Activated CD4-positive, alpha-beta T cell treated with anti-CD3 and anti-CD28 coated beads, Interleukin-2, amount 10 ng/mL, durations not matched to agents 24 days and 14 days (primary cell): Measurements from ENCODE around the gene SHF. TPM values are rescaled to one million over a fixed set of nuclear protein-coding genes. Genes with fewer than 3 reads are reported as not detected.

Experiments used
- DNase-seq: peaks from one replicate; pipeline ENCODE4 v3.0.0; 2022
- H3K27ac Mint-ChIP-seq: one replicate; pipeline ENCODE4 v1.8.0; 2022; ENCODE audit warnings: mild to moderate bottlenecking, mixed read lengths
- H3K27me3 Mint-ChIP-seq: one replicate; pipeline ENCODE4 v1.8.0; 2022; ENCODE audit warnings: mixed read lengths
- H3K36me3 Mint-ChIP-seq: one replicate; pipeline ENCODE4 v1.8.0; 2022; ENCODE audit warnings: low read depth, mild to moderate bottlenecking, mixed read lengths
- H3K4me1 Mint-ChIP-seq: one replicate; pipeline ENCODE4 v1.8.0; 2021; ENCODE audit warnings: mixed read lengths
- H3K4me3 Mint-ChIP-seq: one replicate; pipeline ENCODE4 v1.8.0; 2022; ENCODE audit warnings: mild to moderate bottlenecking, moderate library complexity, mixed read lengths
- H3K9me3 Mint-ChIP-seq: one replicate; pipeline ENCODE4 v1.8.0; 2021; ENCODE audit warnings: mixed read lengths
- intact Hi-C: fragments of 100-400 bp; cut with micrococcal nuclease; formaldehyde crosslinking; loops from one replicate; pipeline ENCODE4 v1.15.1; 2023
- total RNA-seq: library from RNA; stranded (reverse); gene quantifications from 2 replicates; pipeline ENCODE4 v1.2.3, GENCODE V29; 2022

The SHF gene
- total RNA-seq, 1 donor from 2014 or later: 14.4 TPM

DNA sequence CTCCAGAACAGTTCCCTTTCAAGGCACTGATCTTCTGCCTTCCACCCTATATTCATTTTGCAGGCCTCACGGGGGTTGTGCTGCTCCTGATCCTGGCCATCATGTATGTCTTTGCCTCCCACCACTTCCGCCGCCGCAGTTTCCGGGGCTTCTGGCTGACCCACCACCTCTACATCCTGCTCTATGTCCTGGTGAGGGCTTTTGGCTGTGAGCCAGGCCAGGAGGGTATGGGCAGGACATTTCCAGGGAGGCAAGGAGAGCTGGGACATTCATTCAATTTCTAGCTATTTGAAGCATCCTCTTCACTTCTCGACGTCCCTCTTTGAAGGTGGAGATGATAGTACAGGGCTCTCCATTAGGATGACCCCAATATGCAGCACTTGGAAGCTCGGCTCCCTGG is 32.0 kb downstream of the SHF start:
- no peak for DNase-seq
- H3K4me1 Mint-ChIP-seq: peaks cover 15% of the 10 kb centered on the region
- peaks cover 4% of the 10 kb centered on the region for H3K36me3 Mint-ChIP-seq
- no peak overlapping the region for H3K27ac Mint-ChIP-seq
- H3K4me3 Mint-ChIP-seq: no peak overlapping the region
- no peaks in the 10 kb centered on the region for H3K27me3 Mint-ChIP-seq
- intact Hi-C loops: no loop called here
- H3K9me3 Mint-ChIP-seq: no peaks in the 10 kb centered on the region

DNA sequence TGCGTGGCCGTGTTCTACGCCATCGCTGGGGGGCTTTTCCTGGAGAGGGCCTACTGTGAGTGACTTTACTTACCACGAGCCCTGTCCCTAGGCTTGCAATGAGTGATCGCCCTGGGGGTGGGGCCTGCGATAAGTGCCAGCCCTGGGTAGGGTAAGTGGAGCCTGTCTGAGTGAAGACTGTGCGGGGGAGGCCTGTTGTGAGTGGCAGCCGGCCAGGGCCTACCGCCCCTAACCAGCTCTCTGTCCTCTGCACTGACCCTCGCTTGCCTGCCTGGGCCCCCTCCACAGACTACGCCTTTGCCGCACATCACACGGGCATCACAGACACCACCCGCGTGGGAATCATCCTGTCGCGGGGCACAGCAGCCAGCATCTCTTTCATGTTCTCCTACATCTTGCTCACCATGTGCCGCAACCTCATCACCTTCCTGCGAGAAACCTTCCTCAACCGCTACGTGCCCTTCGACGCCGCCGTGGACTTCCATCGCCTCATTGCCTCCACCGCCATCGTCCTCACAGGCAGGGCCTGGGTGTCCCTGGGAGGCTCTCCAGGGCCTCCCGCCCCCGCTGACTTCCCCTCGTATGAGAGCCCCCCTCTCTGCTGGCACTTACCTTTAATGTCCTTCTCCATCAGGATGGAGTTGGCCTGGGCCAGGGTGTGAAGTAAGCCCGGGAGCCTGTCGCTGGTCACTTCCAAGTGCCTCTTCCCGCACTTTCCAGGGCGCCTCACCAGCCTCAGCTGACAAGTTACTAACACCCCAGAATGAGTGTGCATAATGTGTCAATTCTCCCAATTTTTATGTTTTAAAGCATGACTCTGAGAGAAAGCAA is 35.6 kb downstream of the SHF start:
- H3K4me1 Mint-ChIP-seq: peaks cover 4% of the 10 kb centered on the region
- no peak overlapping the region for H3K4me3 Mint-ChIP-seq
- H3K27me3 Mint-ChIP-seq: no peaks in the 10 kb centered on the region
- no peak for DNase-seq
- no peak overlapping the region for H3K27ac Mint-ChIP-seq
- intact Hi-C loops: no loop called here
- H3K36me3 Mint-ChIP-seq: peaks cover 4% of the 10 kb centered on the region
- no peaks in the 10 kb centered on the region for H3K9me3 Mint-ChIP-seq

DNA sequence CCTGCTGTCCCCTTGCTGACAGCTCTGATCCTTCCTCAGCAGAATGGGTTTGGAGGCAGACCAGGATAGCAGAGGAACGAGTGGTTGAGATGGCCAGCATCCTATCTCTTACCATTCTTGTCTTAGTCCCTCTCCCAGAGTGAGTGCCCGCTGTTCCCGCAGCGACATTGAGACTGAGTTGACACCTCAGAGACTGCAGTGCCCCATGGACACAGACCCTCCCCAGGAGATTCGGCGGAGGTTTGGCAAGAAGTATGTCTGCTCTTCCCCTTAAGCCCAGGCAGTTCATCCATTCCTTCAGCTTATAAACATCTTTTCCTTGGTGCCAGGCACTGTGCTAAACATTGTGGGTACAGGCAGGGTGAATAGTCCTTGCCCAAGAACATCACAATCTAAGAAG is 36.8 kb downstream of the SHF start:
- Mint-ChIP-seq H3K9me3 (no peaks in the 10 kb centered on the region), H3K27ac (no peak overlapping the region), H3K27me3 (no peaks in the 10 kb centered on the region), H3K4me1 (no peaks in the 10 kb centered on the region), H3K36me3 (peaks cover 4% of the 10 kb centered on the region), H3K4me3 (no peak overlapping the region)
- DNase-seq: no peak
- intact Hi-C loops: no loop called here

DNA sequence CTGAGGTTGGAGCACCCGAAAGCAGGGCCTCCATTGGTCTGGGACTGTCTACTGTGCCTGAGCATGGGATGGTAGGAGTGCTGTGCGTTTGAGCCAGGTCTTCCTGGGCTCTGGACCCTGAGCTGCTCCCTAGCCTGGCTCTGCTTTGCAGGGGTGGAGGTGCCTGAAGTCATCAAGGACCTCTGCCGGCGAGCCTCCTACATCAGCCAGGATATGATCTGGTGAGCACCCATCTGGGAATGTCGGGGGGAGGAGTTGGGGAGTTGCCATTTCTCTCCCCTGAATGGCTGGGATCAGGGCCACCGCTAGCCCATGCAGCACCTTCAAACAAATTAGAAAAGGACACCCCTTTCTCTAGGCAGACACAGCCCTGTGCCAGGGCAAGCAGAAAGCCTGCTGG is 37.3 kb downstream of the SHF start:
- Mint-ChIP-seq H3K4me1 (no peaks in the 10 kb centered on the region), H3K27ac (no peak overlapping the region), H3K9me3 (no peaks in the 10 kb centered on the region), H3K36me3 (peaks cover 4% of the 10 kb centered on the region), H3K27me3 (no peaks in the 10 kb centered on the region), H3K4me3 (no peak overlapping the region)
- intact Hi-C loops: no loop called here
- DNase-seq: no peak

DNA sequence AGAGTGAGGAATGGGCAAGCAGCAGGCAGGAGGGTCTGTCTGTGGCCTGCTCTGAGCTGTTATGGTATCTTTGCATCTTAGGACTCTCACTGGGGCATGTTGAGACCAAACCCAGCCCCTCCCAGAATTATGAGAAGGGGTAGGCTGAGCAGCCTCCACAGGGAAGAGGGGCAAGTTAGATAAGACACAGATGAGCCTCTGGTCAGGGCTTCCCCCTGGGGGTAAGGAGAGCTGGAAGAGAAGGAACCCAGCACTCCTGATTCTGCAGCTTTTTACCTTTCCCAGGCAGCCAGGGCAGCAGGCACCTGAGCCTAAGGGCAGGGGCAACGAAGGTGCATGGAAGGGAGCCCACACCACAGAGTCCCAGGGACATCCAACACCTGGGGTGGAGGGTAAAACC is 38.7 kb downstream of the SHF start:
- no peaks in the 10 kb centered on the region for H3K9me3 Mint-ChIP-seq
- H3K4me1 Mint-ChIP-seq: no peaks in the 10 kb centered on the region
- intact Hi-C loops: no loop called here
- DNase-seq: no peak
- H3K4me3 Mint-ChIP-seq: no peak overlapping the region
- H3K27ac Mint-ChIP-seq: no peak overlapping the region
- peaks cover 4% of the 10 kb centered on the region for H3K36me3 Mint-ChIP-seq
- no peaks in the 10 kb centered on the region for H3K27me3 Mint-ChIP-seq

DNA sequence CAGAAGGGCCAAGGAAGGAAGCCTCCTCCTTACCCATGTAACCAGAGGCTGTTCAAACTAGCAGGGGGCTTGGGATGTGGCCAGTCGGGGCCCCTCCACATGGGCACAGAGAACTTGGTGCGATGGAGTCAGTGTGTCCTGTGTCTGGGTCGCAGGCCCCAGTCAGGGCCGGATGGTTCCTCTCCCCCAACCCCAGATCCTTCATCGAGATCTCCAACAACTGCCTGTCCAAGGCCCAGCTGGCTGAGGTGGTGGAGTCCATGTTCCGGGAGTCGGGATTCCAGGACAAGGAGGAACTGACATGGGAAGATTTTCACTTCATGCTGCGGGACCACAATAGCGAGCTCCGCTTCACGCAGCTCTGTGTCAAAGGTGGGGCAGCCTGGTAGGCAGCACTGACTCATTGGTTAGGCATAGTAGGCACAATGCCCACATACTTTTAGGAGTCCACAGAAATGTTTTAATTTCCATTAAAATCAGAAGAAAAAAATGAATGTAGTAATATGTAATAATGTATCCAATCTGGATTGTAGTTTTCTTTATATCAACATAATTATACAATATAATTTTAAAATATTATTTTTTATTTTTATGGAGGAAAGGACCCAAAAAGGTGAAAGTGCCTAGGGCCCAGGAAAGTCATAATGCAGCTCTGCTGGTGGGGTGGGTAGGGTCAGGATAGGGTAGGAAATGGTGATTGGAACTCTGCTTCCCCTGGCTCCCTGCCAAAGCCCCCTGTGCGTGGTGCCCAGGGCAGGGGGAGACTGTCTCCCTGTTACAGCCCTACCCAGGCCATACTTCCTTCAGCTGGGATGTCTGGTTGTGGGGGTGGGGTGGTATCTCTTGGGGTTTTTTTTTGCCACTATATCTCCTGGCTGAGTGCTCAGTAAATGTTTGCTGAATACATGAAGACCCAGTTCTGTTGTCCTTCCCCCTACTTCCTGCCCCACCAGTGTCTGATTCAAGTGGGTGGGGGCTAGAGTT is 39.4 kb downstream of the SHF start:
- no peaks in the 10 kb centered on the region for H3K4me1 Mint-ChIP-seq
- no peaks in the 10 kb centered on the region for H3K9me3 Mint-ChIP-seq
- intact Hi-C loops: no loop called here
- no peak overlapping the region for H3K4me3 Mint-ChIP-seq
- peaks cover 4% of the 10 kb centered on the region for H3K36me3 Mint-ChIP-seq
- H3K27me3 Mint-ChIP-seq: no peaks in the 10 kb centered on the region
- no peak for DNase-seq
- no peak overlapping the region for H3K27ac Mint-ChIP-seq

DNA sequence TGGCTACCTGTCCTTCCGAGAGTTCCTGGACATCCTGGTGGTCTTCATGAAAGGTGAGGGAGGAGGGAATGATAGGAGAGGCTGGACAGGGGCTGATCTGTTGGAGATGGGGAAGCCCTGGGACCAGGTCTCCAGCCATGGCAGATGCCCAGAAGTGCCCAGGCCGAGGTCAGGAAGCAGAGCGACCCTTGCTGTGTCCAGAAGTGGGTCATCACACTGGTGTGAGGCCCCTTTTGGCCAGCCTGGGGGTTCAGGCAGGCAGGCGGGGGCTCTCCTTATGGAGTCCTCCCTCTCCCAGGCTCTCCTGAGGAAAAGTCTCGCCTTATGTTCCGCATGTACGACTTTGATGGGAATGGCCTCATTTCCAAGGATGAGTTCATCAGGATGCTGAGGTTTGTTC is 40.2 kb downstream of the SHF start:
- Mint-ChIP-seq H3K27me3 (no peaks in the 10 kb centered on the region), H3K27ac (no peak overlapping the region), H3K9me3 (no peaks in the 10 kb centered on the region), H3K4me3 (no peak overlapping the region), H3K4me1 (no peaks in the 10 kb centered on the region), H3K36me3 (peaks cover 4% of the 10 kb centered on the region)
- intact Hi-C loops: no loop called here
- DNase-seq: no peak

DNA sequence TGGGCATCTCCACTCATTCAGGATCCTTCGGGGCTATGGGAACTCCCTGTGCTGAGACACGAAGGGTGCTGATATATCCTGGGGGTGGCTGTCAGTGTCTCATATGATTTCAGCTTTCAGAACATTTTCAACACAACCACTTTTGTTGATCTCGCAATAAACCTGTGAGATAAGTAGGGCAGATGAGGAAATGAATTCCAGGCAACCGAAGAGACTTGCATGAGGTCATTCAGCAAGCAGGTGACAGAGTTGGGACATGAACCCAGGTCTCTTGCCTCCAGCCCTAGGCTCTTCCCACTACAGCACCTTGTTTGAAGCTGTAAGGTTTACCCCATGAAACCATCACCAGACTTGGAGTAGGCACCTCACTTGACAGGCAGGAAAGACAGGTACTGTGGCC is 41.4 kb downstream of the SHF start:
- H3K4me3 Mint-ChIP-seq: no peak overlapping the region
- intact Hi-C loops: no loop called here

DNA sequence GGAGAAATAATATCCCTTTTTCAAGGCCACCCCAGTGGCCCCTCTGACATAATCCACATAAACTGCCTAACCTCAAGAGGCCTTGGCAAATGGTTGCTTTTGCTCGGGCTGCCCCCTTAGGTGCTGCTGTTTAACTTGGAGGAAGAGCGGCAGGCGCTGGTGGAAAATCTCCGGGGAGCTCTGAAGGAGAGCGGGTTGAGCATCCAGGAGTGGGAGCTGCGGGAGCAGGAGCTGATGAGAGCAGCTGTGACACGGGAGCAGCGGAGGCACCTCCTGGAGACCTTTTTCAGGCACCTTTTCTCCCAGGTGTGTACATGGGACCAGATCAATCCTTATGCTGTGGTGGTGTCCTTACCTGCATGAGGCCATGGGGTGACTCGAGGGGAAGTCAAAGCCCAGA is 43.0 kb downstream of the SHF start:
- intact Hi-C loops: no loop called here
- Mint-ChIP-seq H3K27ac (no peak overlapping the region), H3K36me3 (no peaks in the 10 kb centered on the region), H3K9me3 (no peaks in the 10 kb centered on the region), H3K4me3 (no peak overlapping the region), H3K27me3 (no peaks in the 10 kb centered on the region), H3K4me1 (no peaks in the 10 kb centered on the region)
- no peak for DNase-seq

More for the DNA sequence above, 41.4 kb downstream of the SHF start:
- no peak for DNase-seq
- Mint-ChIP-seq H3K36me3 (no peaks in the 10 kb centered on the region), H3K27me3 (no peaks in the 10 kb centered on the region), H3K4me1 (no peaks in the 10 kb centered on the region), H3K27ac (no peak overlapping the region), H3K9me3 (no peaks in the 10 kb centered on the region)

DNA sequence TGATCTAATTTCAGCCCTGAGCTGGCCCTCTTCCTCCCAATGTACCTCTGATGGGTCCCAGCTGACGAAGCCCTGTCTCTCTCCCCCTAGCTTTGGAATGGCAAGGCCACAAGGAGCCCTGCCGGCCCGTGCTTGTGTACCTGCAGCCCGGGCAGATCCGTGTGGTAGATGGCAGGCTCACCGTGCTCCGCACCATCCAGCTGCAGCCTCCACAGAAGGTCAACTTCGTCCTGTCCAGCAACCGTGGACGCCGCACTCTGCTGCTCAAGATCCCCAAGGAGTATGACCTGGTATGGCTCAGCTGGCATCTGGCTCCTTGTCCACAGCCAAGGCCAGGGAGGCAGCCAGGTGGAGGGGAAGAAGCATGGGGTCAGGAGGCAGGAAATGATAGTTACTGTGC is 43.8 kb downstream of the SHF start:
- Mint-ChIP-seq H3K4me1 (no peaks in the 10 kb centered on the region), H3K27ac (no peak overlapping the region), H3K27me3 (no peaks in the 10 kb centered on the region), H3K9me3 (no peaks in the 10 kb centered on the region), H3K36me3 (no peaks in the 10 kb centered on the region), H3K4me3 (no peak overlapping the region)
- DNase-seq: no peak
- intact Hi-C loops: no loop called here

DNA sequence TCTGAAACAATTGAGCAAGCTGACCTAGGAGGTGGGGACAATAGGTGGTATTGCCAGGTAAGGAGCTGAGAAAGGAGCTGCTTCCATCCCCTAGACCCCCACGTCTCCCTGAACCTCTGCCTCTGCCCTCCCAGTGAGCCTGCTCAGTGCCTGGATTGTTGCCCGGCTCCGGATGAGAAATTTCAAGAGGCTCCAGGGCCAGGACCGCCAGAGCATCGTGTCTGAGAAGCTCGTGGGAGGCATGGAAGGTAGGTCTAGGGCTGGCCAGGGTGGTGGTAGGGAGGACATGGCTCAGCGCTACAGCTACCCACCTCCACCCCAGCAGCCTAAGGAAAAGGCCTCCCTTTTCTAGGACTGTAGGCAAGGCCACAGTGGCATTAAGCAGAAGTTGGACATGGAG is 44.7 kb downstream of the SHF start:
- H3K27ac Mint-ChIP-seq: no peak overlapping the region
- no peaks in the 10 kb centered on the region for H3K36me3 Mint-ChIP-seq
- no peak overlapping the region for H3K4me3 Mint-ChIP-seq
- intact Hi-C loops: no loop called here
- H3K4me1 Mint-ChIP-seq: no peaks in the 10 kb centered on the region
- H3K27me3 Mint-ChIP-seq: no peaks in the 10 kb centered on the region
- no peak for DNase-seq
- no peaks in the 10 kb centered on the region for H3K9me3 Mint-ChIP-seq

DNA sequence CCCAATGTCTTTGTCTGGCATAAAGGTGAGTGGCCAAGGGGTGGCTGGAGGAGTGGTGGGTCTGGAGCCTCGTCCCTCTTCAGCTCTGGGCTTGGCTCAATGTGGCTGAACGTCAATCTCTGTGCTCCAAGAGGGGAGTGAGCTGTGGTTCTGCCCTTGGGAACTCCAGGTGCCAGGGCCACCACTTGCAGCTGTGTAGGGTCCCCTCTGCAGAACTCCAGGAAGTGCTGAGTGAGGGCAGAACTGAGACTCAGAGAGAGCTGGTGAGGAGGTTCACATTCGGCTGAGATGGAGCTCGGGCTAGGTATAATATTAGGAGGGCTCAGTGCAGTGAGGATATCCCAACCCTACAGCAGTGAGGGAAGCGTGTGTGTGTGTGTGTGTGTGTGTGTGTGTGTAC is 46.4 kb downstream of the SHF start:
- no peaks in the 10 kb centered on the region for H3K9me3 Mint-ChIP-seq
- peaks cover 4% of the 10 kb centered on the region for H3K27me3 Mint-ChIP-seq
- H3K36me3 Mint-ChIP-seq: no peaks in the 10 kb centered on the region
- no peak overlapping the region for H3K4me3 Mint-ChIP-seq
- H3K4me1 Mint-ChIP-seq: no peaks in the 10 kb centered on the region
- no peak overlapping the region for H3K27ac Mint-ChIP-seq
- intact Hi-C loops: no loop called here
- no peak for DNase-seq

DNA sequence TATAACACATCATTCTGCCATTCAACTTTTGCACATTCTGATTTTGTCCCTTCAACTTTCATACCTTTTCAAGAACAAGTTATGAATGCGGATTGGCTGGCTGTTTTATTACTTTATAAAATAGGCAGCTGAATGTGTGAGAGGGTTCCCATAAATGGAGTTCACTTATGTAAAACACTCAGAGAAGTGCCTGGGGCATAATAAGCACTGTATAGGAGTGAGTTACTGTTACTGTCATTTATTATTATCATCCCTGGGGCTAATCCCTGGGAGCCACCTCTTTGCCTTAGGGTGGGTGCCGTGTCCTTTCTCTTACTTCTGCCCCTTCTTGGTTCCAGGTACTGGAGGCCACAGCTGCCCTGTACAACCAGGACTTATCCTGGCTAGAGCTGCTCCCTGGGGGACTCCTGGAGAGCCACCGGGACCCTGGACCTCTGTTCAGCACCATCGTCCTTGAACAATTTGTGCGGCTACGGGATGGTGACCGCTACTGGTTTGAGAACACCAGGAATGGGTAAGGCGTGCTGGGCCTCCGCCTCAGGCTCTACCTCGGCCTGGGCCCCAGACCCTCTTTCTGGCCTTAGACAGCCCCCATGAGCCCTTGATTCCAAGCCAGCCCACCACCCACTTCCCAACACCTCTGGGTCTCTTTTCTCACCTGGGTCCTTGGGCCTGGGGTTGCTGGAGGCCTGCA is 47.1 kb downstream of the SHF start:
- DNase-seq: no peak
- Mint-ChIP-seq H3K4me3 (no peak overlapping the region), H3K9me3 (no peaks in the 10 kb centered on the region)

DNA sequence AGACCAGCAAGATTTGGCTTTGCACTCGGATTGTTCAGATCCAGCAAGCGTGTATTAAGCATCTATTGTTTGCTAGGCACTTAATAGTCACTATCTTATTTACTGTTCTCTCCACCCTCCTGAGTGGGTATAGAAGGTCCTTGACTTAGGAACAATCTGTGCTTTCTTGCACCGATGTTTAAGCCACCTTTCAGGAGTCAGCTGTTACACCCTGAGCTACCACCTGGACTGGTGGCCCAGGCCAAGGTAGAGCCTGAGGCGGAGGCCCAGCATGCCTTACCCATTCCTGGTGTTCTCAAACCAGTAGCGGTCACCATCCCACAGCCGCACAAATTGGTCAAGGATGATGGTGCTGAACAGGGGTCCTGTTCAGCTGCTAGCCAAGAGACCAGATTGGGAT is 48.0 kb downstream of the SHF start:
- intact Hi-C loops: no loop called here
- Mint-ChIP-seq H3K9me3 (no peaks in the 10 kb centered on the region), H3K36me3 (no peaks in the 10 kb centered on the region), H3K27me3 (peaks cover 11% of the 10 kb centered on the region), H3K27ac (no peak overlapping the region), H3K4me1 (peaks cover 2% of the 10 kb centered on the region), H3K4me3 (no peak overlapping the region)
- DNase-seq: no peak

More for the DNA sequence above, 47.1 kb downstream of the SHF start:
- intact Hi-C loops: no loop called here
- Mint-ChIP-seq H3K27me3 (peaks cover 9% of the 10 kb centered on the region), H3K4me1 (peaks cover 2% of the 10 kb centered on the region), H3K27ac (no peak overlapping the region), H3K36me3 (no peaks in the 10 kb centered on the region)
